Fibroblast of pulmonary artery (primary cell): Measurements from ENCODE around the gene HEBP2.

Source experiments
- DNase-seq: peaks from one replicate; pipeline ENCODE4 v3.0.0-alpha.2; 2010; ENCODE audit warnings: low read depth
- H3K4me3 ChIP-seq: replicated peaks from 2 replicates; pipeline ENCODE4 v1.5.1; 2011; ENCODE audit warnings: low read depth, mild to moderate bottlenecking, control low read depth, low read length, moderate library complexity
- TF ChIP-seq, protein P1 (sequence below): IDR thresholded peaks from 2 replicates; pipeline ENCODE4 v1.5.1; 2011; ENCODE audit warnings: mild to moderate bottlenecking, control low read depth, low read length, inconsistent platforms; ENCODE audit errors: missing control alignments

HEBP2 gene

DNA sequence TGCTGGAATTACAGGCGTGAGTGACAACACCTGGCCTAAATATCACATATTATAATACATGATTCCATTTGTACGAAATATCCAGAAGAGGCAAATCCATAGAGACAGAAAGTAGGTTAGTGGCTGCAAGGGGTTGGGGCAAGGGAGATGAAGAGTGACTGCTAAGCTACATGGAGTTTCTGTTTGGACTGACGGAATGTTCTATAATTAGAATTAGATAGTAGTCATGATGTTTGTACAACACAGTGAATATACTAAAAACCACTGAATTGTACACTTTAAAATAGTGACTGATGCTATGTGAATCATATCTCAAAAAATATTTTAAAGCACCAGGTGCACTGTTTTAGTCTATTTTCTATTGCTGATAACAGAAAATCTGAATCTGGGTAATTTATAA is 3.7 kb upstream of the HEBP2 start:
- DNase-seq, result no peak
- TF ChIP-seq, protein P1, sequence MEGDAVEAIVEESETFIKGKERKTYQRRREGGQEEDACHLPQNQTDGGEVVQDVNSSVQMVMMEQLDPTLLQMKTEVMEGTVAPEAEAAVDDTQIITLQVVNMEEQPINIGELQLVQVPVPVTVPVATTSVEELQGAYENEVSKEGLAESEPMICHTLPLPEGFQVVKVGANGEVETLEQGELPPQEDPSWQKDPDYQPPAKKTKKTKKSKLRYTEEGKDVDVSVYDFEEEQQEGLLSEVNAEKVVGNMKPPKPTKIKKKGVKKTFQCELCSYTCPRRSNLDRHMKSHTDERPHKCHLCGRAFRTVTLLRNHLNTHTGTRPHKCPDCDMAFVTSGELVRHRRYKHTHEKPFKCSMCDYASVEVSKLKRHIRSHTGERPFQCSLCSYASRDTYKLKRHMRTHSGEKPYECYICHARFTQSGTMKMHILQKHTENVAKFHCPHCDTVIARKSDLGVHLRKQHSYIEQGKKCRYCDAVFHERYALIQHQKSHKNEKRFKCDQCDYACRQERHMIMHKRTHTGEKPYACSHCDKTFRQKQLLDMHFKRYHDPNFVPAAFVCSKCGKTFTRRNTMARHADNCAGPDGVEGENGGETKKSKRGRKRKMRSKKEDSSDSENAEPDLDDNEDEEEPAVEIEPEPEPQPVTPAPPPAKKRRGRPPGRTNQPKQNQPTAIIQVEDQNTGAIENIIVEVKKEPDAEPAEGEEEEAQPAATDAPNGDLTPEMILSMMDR, result no peak

DNA sequence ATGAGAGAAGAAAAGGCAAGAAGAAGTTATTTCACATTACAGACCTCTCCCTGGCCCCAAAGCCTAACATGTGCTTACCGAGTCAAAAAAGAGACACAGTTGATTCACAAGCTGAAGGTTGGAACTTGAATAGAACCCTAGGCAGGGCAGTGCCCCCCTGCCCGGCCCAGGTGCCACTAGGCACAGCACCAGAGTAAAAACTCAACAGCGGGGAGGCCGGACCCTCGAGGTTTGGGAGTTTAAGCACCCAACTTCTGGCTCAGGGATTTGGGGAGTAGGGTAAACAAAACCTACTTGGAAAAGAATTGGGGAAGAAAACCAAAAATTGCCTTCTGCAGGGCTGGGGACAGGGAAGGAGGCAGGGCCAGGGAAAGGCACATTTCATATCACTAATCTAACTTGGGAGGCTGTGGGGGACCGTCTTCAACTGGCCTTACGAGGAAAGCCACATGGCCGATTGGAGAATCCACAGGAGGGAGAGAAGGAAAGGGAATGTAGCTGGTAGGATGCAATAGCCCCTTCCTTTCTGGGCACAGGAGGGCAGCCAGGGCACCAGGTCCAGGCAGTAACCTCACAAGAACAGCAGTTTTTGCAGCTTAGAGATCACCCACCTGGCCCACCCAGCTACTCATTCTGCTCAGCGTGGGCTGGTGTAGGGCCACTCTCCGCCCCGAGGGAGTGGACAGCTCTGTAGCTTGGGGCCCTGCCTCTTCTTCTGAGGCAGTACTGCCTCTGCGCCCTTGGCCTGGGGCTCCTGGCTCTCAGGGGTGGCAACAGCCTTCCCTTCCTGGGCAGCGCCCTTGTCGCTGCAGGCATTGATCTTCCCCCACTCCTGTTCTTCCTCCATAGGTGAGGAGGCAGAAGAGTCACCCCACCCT is 1.8 kb upstream of the HEBP2 start:
- DNase-seq, result no peak
- no peak overlapping the region for H3K4me3 ChIP-seq
- TF ChIP-seq, protein P1, result no peak

More for the DNA sequence above, 3.7 kb upstream of the HEBP2 start:
- no peak overlapping the region for H3K4me3 ChIP-seq

GRCh38 chr6:138402838-138403187 is 1.2 kb upstream of the HEBP2 start:
- H3K4me3 ChIP-seq, result no peak overlapping the region
- TF ChIP-seq, protein P1, result no peak
- DNase-seq, result no peak

DNA sequence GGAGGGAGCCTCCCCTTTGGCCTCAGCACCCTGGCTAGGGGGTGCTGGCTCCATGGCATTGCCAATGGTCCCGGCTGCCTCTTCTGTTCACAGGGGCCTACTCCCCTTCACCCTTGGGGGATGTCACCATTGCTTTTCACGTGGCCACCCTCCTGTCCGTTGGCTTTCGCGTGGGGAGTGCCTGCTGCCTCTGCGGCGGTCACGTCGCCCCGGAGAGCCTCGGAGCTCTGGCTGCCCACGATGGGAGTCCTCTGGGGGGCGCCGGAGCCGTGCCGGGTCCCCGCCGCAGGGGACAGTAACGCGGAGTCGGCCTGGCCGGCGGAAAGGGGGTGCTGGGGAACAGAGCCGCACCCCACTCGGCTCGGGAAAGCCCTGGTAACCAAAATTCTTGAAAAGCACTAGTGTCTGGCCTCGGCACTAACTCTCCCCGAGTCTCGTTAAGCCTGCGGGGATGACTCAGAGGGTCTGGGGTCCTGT is 661 bp upstream of the HEBP2 start:
- TF ChIP-seq, protein P1, result no peak
- peak overlapping the region; percentile 88 for H3K4me3 ChIP-seq
- peak; percentile 20 for DNase-seq

GRCh38 chr6:138404666-138405337 is 779 bp downstream of the HEBP2 start:
- no peak for DNase-seq
- H3K4me3 ChIP-seq, result peak overlapping the region; percentile 88
- TF ChIP-seq, protein P1, result no peak

DNA sequence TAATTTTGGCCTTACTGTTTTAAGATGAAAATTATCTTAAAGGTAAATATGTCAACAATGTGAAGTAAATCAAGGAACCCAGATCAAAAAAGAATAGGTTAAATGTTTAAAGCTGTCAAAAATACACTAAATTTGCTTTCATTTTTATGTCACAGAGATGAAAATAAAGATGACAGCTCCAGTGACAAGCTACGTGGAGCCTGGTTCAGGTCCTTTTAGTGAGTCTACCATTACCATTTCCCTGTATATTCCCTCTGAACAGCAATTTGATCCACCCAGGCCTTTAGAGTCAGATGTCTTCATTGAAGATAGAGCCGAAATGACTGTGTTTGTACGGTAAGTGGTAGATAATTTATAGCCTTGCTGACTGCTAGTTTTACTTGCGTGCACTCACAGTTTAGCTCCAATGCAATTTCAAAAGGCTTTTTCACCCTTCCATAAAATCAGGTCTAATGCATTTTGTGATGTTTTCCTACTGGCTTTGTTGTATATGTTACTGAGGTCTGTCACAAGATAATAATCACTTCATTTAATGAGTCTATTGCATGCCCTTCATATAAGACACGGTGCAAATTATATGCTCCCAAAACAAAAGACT is 1.9 kb downstream of the HEBP2 start:
- DNase-seq, result no peak
- H3K4me3 ChIP-seq, result no peak overlapping the region
- TF ChIP-seq, protein P1, result no peak
